Adrenal gland (tissue), 12 donors: Measurements from ENCODE around the gene APOBEC2. TPM values are rescaled to one million over a fixed set of nuclear protein-coding genes. Genes with fewer than 3 reads are reported as not detected.

Experiments used
- DNase-seq, 7 donors: peaks; one replicate each; pipeline ENCODE4 v3.0.0-alpha.2; 2019 to 2020
- H3K27ac ChIP-seq, 5 donors: fragments of 200-600 bp; sonication (generic) in 4 of 5; 1 replicate in 3 of 5; 2 replicates in 2 of 5; pipeline versions ENCODE4 v1.5.1 to v1.8.0; 2016 to 2020; ENCODE audit warnings: mild to moderate bottlenecking in 1 of 5
- H3K27me3 ChIP-seq: fragments of 200-600 bp; 2 replicates; pipeline ENCODE4 v1.8.0; 2021
- H3K36me3 ChIP-seq, 2 donors: fragments of 200-600 bp; replicated peaks in 1 of 2; 1 replicate in 1 of 2; 2 replicates in 1 of 2; pipeline versions ENCODE4 v1.5.1 to v1.8.0; 2018 to 2022
- H3K4me1 ChIP-seq, 2 donors: fragments of 200-600 bp; replicated peaks in 1 of 2; 1 replicate in 1 of 2; 2 replicates in 1 of 2; pipeline versions ENCODE4 v1.5.1 to v1.8.0; 2018 to 2021
- H3K4me3 ChIP-seq, 4 donors: fragments of 200-600 bp; sonication (generic) in 3 of 4; one replicate each; pipeline ENCODE4 v1.5.1; 2016 to 2018
- H3K9me3 ChIP-seq, 3 donors: fragments of 200-600 bp; sonication (generic) in 1 of 3; replicated peaks in 1 of 3; 1 replicate in 2 of 3; 2 replicates in 1 of 3; pipeline versions ENCODE4 v1.5.1 to v1.8.0; 2016 to 2021
- CTCF ChIP-seq, 6 experiments: fragments of 450-650 bp in 4 of 6; fragments of 200-600 bp in 2 of 6; sonication (generic) in 1 of 6; IDR thresholded peaks; 1 replicate in 5 of 6; 2 replicates in 1 of 6; pipeline versions ENCODE4 v1.5.1 to v1.8.0; 2016 to 2021; ENCODE audit warnings: antibody characterized with exemption in 6 of 6, mild to moderate bottlenecking in 2 of 6, moderate library complexity in 1 of 6
- POLR2A ChIP-seq, 2 donors: fragments of 450-650 bp; IDR thresholded peaks; one replicate each; pipeline ENCODE4 v1.6.1; 2017; ENCODE audit warnings: antibody characterized with exemption in 2 of 2, mild to moderate bottlenecking in 2 of 2, moderate library complexity in 1 of 2
- WGBS, 4 donors: extraction: QIAGEN DNeasy Blood & Tissue Kit in 2 of 4; methylation state at CpG; one replicate each; pipeline versions ENCODE4 v1.1.5 to v1.1.7; 2013 to 2017; 5-methylcytosine and 5-hydroxymethylcytosine counted together
- intact Hi-C, 2 donors: fragments of 100-400 bp; cut with DNase I; formaldehyde crosslinking; loops; one replicate each; pipeline versions ENCODE4 v1.14.1 to v1.15.0; 2022 to 2023
- polyA plus RNA-seq, 3 donors: library from polyadenylated mRNA; stranded (reverse); fragments of 200-250 nt in 2 of 3; fragments of 350-450 nt in 1 of 3; fragmentation: Illumina TruSeq in 1 of 3; extraction: RNeasy Lipid Tissue Mini Kit (QIAGEN cat#74804) in 1 of 3; gene quantifications; one replicate each; pipeline ENCODE4 v1.2.3, GENCODE V29; 2013 to 2014
- total RNA-seq, 9 donors: library from RNA; depleted of rRNA in 4 of 9; stranded (reverse); fragments of >200 nt in 4 of 9; fragments of 120-200 nt in 1 of 9; fragmentation: NEBNext Ultra II Directional in 1 of 9; extraction: Animal tissue kit (Norgen Biotek cat#: 25700) in 1 of 9; gene quantifications; one replicate each; pipeline versions ENCODE4 v1.1.0 to v1.2.4, GENCODE V29; 2013 to 2023
- donor health status: healthy with polysubstance abuse.
- donor health status: Bipolar disorder and iron deficiency.
- donor health status: DM: yes; HTN: yes; CAD: no.
- donor health status: DM: no; HTN: no; CAD: no.
- donor health status: DM: no; HTN: no; CAD: no.
- donor health status: DM: yes; HTN: yes; CAD: no.

Gene APOBEC2
- total and polyA plus RNA-seq, 12 donors: 0.28 to 3.7 (median 1.0) TPM; not detected in 3

- Histone ChIP-seq H3K9me3 (no peaks in the 10 kb centered on the region), H3K36me3 (no peaks in the 10 kb centered on the region), H3K27ac (no peak overlapping the region), H3K4me3 (no peak overlapping the region), H3K4me1 (peaks cover 6 to 29% of the 10 kb centered on the region in 2 donors), H3K27me3 (no peaks in the 10 kb centered on the region)
- intact Hi-C loops: loop anchor here (2.0 to 10.0 kb wide), 3 partner anchors 131 to 1041 kb away; no protein-coding TSS in a partner anchor
- WGBS, 4 donors: 77 to 91% (median 89%) methylated on average over 3 of the region's 3 CpGs
- no peak for TF ChIP-seq POLR2A (IDR thresholded peaks at IDR 0.05)
- no peak for TF ChIP-seq CTCF (IDR thresholded peaks at IDR 0.05)
- no peak for DNase-seq
These were observed 27.0 kb upstream of the APOBEC2 start for GRCh38 chr6:41025966-41026530.

- WGBS, 4 donors: 48 to 56% (median 53%) methylated on average over 4 of the region's 4 CpGs
- Histone ChIP-seq H3K36me3 (no peaks in the 10 kb centered on the region), H3K4me3 (peak overlapping the region in 1 of 4 donors; percentile 48), H3K9me3 (no peaks in the 10 kb centered on the region), H3K27me3 (no peaks in the 10 kb centered on the region), H3K27ac (peak overlapping the region in 1 of 5 donors; percentile 28), H3K4me1 (peaks cover 6 to 18% of the 10 kb centered on the region in 2 donors)
- TF ChIP-seq POLR2A (IDR thresholded peaks at IDR 0.05) (no peak), CTCF (IDR thresholded peaks at IDR 0.05) (no peak)
- intact Hi-C loops: loop anchor here (2.0 to 10.0 kb wide), 3 partner anchors 132 to 1042 kb away; no protein-coding TSS in a partner anchor
- no peak for DNase-seq
These were observed 25.8 kb upstream of the APOBEC2 start for GRCh38 chr6:41027241-41027640.

- TF ChIP-seq POLR2A (IDR thresholded peaks at IDR 0.05) (peak in 1 of 2 donors; percentile 9), CTCF (IDR thresholded peaks at IDR 0.05) (peak; percentile 94 to 100 (median 98))
- no peaks in the 10 kb centered on the region for H3K36me3 ChIP-seq
- no peaks in the 10 kb centered on the region for H3K27me3 ChIP-seq
- intact Hi-C loops: loop anchor here (2.0 to 10.0 kb wide), 3 partner anchors 133 to 1043 kb away; no protein-coding TSS in a partner anchor
- peaks cover 6 to 15% of the 10 kb centered on the region in 2 donors for H3K4me1 ChIP-seq
- peak overlapping the region in 2 of 4 donors; percentile 20 to 48 for H3K4me3 ChIP-seq
- peak overlapping the region in 2 of 5 donors; percentile 51 to 52 for H3K27ac ChIP-seq
- 3 to 18% (median 6%) methylated on average over 5 to 45 of the region's 45 CpGs for WGBS, 4 donors
- H3K9me3 ChIP-seq: no peaks in the 10 kb centered on the region
- peak; percentile 70 to 90 (median 86) for DNase-seq
These were observed 25.0 kb upstream of the APOBEC2 start for GRCh38 chr6:41027799-41028560.
